ENCODE data around the gene AKR1C1. TPM values are rescaled to one million over a fixed set of nuclear protein-coding genes. Genes with fewer than 3 reads are reported as not detected.
"Not testable (repeated sequence)": the region's sequence is repeated elsewhere in the genome, so short reads cannot be mapped to it uniquely, and the experiment has no call there.

AKR1C1 gene
- polyA plus RNA-seq, 5 donors: 7.2 to 11.2 (median 9.1) TPM

DNA sequence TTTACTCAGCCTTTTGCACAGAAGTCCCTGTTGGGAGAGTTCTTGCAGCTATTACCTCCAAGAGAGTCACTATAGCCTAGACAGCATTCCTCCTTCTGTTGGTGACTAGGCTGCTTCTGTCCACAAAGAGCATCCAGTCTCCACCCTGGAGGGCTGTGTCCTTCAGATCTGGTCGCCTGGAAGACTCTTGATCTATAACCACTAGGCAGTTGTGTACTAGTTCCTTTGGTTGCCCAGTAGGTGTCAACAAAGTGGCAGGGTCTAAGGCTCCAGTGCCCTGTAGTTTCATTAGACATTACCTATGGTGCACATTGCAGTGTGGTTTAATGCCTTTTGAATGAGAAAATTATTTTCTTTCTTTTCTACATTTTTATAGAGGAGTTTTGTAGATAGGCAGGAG, 51.7 kb downstream of the AKR1C1 start:
- no peak for DNase-seq

GRCh38 chr10:5018134-5018533, 54.9 kb downstream of the AKR1C1 start:
- DNase-seq: peak; percentile 14 to 28

DNA sequence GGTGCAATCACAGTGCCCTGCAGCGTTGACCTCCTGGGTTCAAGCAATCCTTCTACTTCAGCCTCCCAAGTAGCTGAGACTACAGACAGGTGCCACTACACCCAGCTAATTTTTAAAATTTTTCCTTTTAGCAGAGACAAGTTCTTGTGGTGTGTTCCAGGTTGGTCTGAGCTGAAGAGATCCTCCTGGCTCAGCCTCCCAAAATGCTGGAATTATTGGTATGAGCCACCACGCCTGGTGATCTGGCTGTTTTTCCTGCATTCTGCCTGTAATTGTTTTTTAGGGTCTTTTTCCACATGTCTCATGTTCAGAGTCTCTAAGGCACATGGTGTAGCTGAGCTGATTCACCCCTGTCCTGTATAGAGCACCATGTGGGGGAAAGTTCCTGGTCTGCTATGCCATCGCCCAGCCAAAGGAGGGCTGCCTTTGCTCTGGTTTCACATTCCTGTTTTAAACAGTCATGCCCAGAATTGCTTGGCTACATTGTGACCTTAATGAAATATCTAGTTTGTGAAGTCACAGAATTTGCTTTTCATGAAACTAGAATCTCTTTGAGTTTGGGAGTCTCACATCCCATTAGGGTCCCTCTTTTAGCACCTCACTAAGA, 55.6 kb downstream of the AKR1C1 start:
- not testable (repeated sequence) for DNase-seq

- DNase-seq: not testable (repeated sequence)
Observed at GRCh38 chr10:5019770-5020612, 56.8 kb downstream of the AKR1C1 start.

- not testable (repeated sequence) for DNase-seq
Observed at GRCh38 chr10:5021624-5022290, 58.5 kb downstream of the AKR1C1 start.

- no peak for DNase-seq
Observed at GRCh38 chr10:5023177-5023805, 60.1 kb downstream of the AKR1C1 start.

DNA sequence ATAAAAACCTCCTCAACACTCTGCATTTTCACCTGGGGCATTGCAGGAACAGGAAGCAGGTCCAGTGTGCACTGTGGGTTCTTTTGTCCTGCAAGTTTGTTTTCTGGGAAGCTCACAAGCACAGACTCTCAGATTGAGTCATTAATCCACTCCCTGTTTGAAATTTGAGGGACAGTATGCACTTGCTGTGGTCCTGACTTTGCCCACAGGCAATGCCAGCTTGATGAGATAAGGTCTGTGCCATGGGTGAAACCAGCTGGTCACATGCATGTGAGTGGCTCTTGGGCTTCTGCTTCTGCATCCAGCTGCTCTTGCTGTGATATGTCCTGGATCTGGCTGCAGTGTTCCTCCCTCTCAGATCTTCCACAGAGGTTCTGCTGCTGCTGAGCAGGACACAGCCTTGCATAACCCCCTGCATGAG, 62.3 kb downstream of the AKR1C1 start:
- DNase-seq: not testable (repeated sequence)

DNA sequence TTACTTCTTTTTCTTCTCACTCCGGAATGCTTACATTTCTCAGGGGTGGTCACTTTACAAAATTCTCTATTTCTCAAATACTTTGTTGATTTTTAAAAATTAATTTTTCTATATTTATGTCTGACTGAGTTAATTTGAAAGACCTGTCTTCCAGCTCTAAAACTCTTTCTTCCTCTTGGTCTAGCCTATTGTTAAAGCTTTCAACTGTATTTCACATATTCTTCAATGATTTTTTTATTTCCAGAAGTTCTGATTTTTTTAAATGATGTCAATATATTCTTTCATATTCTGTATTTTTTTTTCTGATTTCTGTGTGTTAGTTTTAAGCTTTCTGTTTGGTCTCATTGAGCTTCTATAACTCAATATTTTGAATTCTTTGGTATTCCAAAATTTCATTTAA, 67.8 kb downstream of the AKR1C1 start:
- no peak for DNase-seq

DNA sequence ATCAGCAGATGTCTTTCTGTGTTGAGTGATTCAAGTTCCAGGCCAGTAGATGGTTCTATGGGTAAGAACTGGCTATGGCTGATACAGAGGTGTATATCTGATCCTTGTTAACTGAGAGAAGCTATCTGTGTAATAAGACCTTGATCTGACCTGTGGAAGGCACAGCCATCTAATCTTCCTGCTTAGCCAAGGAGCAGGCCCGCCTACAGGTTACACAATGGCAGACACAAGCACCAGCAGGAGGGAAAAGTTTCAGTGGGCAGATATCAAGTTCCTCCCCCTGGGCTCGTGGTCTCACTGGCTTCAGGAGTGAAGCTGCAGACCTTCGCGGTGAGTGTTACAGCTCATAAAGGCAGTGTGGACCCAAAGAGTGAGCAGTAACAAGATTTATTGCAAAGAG, 68.4 kb downstream of the AKR1C1 start:
- not testable (repeated sequence) for DNase-seq

GRCh38 chr10:5032444-5032843, 69.2 kb downstream of the AKR1C1 start:
- not testable (repeated sequence) for DNase-seq

Other genes with a start within 250 kb of the AKR1C1 start
- 10 to 100 TPM in 1 of 5 donors, 1 to 10 TPM in 4; 4.6 to 12.7 (median 7.5) TPM for gene AKR1E2, start 137.2 kb upstream of the AKR1C1 start, polyA plus RNA-seq (ENCODE audit: insufficient read depth in 1 of 5, insufficient read length in 5 of 5, low replicate concordance in 1 of 5)
- gene AKR1C2, start 40.4 kb downstream of the AKR1C1 start, polyA plus RNA-seq (ENCODE audit: insufficient read depth in 1 of 5, insufficient read length in 5 of 5, low replicate concordance in 1 of 5): 1 to 10 TPM; 3.3 to 9.5 (median 6.8) TPM
- gene AKR1C3, start 131.0 kb downstream of the AKR1C1 start, polyA plus RNA-seq (ENCODE audit: insufficient read depth in 1 of 5, insufficient read length in 5 of 5, low replicate concordance in 1 of 5): 1 to 10 TPM; 1.3 to 2.9 (median 2.1) TPM
- not detected for gene AKR1C8, start 221.7 kb downstream of the AKR1C1 start, polyA plus RNA-seq (ENCODE audit: insufficient read depth in 1 of 5, insufficient read length in 5 of 5, low replicate concordance in 1 of 5)
- gene AKR1C4, start 233.4 kb downstream of the AKR1C1 start, polyA plus RNA-seq (ENCODE audit: insufficient read depth in 1 of 5, insufficient read length in 5 of 5, low replicate concordance in 1 of 5): not detected